NB4 (cell line): ENCODE results near the gene TPM1.

Experiments used
- CTCF ChIP-seq: IDR thresholded peaks from one replicate; pipeline ENCODE4 v1.5.1; 2012; ENCODE audit warnings: low read depth, low read length
- MAX ChIP-seq: IDR thresholded peaks from 2 replicates; pipeline ENCODE4 v1.6.1; 2011; ENCODE audit warnings: low read depth, low read length
- MYC ChIP-seq: IDR thresholded peaks from 2 replicates; pipeline ENCODE4 v1.6.1; 2011; ENCODE audit warnings: low read depth, low read length
- POLR2A ChIP-seq: IDR thresholded peaks from 2 replicates; pipeline ENCODE4 v1.6.1; 2011; ENCODE audit warnings: mild to moderate bottlenecking; ENCODE audit not compliant: insufficient read length; ENCODE audit errors: extremely low read depth

GRCh38 chr15:63089260-63090043, 46.9 kb downstream of the TPM1 start:
- TF ChIP-seq CTCF (no peak), POLR2A (no peak), MAX (no peak), MYC (no peak)
